HG02938 (cell line): ENCODE data around the gene NHEJ1.

Source experiments
- ATAC-seq: cut with Tn5 transposase; IDR thresholded peaks from one replicate; pipeline ENCODE4 v1.9.1; 2021; ENCODE audit warnings: mild to moderate bottlenecking, moderate library complexity; ENCODE audit not compliant: unreplicated experiment

Gene NHEJ1

DNA sequence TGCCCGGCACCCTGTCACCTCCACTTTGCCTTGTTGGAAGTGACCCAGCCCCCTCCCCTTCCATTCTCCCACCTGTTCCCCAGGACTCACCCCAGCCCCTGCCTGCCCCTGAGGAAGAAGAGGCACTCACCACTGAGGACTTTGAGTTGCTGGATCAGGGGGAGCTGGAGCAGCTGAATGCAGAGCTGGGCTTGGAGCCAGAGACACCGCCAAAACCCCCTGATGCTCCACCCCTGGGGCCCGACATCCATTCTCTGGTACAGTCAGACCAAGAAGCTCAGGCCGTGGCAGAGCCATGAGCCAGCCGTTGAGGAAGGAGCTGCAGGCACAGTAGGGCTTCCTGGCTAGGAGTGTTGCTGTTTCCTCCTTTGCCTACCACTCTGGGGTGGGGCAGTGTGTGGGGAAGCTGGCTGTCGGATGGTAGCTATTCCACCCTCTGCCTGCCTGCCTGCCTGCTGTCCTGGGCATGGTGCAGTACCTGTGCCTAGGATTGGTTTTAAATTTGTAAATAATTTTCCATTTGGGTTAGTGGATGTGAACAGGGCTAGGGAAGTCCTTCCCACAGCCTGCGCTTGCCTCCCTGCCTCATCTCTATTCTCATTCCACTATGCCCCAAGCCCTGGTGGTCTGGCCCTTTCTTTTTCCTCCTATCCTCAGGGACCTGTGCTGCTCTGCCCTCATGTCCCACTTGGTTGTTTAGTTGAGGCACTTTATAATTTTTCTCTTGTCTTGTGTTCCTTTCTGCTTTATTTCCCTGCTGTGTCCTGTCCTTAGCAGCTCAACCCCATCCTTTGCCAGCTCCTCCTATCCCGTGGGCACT lies 21.9 kb upstream of the NHEJ1 start:
- ATAC-seq: no peak

DNA sequence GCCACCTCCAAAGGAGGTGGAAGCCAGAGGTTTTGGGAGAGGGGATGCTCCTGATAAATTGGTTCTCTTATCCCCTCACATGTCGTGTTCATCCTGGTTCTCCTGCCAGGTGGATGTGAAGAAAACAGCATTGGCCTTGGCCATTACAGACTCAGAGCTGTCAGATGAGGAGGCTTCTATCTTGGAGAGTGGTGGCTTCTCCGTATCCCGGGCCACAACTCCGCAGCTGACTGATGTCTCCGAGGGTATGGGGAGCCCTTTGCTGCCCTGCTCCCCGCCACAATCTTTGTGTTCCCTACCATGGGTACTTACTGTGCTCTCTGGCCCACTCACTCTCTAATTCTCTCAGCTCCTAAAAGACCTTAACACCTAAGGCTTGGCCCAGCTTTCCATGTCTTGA lies 20.9 kb upstream of the NHEJ1 start:
- no peak for ATAC-seq

GRCh38 chr2:219180961-219181360 lies 20.3 kb upstream of the NHEJ1 start:
- ATAC-seq: no peak

- ATAC-seq: no peak
These were observed 19.2 kb upstream of the NHEJ1 start for GRCh38 chr2:219179601-219180465.

DNA sequence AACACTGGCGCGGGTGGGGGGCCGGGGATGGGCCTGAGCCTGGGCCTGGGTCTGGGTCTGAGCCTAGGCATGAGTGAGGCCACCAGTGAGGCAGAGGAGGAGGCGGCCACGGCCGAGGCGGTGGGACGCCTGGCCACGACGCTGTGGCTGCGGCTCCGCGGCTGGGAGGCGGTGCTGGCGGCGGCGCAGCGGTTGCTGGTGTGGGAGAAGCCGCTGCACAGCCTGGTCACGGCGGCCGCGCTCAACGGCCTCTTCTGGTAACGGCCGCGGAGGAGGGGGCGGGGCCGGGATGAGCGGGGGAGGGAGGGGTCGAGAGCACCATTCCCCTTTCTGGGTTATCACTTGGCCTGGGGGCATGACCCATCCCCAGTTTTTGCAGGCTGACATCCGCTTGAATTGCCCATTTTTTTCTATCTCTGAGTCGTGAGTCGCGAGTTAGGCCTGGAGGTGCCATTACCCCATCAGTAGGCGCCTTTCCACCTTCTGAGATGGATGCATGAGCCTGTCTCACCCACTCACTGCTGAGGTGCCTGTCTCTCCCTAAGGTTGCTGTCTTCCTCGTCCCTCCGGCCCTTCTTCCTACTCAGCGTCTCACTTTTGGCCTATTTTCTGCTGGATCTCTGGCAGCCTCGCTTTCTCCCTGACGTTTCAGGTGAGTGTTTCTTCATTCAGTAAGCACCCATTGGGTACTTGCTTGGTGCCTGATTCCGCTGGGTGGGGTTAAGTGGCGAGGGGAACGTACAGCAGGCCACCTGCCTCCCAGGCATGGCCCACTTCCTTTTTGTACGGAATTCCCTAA lies 18.0 kb upstream of the NHEJ1 start:
- ATAC-seq: peak; percentile 7

GRCh38 chr2:219177552-219178376 lies 17.1 kb upstream of the NHEJ1 start, which contains the start of gene RETREG2:
Gene RETREG2, plus strand, starts transcription at chr2:219178275. Its CDS starts 78 bp downstream, at chr2:219178353.
- peak; percentile 39 for ATAC-seq

DNA sequence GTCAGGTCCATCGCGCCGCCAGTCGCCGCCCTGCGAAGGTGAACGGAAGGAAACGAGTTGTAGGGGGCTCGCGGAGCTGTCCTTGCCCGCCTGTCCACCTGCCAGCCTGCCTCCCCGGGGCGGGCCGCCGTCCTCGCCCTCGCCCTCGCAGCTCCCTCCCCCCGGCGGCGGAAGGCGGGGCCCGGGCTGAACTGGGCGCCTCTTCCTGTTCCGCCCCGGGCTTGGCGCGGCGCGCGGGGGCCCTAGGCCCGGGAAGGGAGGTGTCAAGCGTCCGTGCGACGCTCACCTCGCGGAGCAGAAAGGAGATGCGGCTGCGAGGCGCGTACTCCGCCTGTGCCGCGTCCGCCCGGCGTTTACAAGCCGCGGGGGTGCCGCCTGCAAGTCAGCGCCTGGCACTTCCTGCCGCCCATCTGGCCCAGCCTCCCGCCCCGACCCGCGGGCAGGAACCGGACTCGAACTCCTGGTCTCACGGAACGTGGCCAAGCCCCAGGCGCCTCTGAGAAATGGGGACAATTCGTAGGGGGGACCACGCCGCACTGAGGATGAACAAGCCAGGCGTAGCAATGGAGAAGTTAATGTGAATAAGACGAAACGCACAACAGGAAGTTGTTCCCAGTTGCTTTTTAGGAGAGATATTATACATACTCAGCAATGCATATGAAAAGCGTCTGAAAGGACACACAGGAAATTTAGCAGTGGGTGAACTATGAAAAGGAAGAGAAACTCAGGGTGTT lies 16.4 kb upstream of the NHEJ1 start, which contains the start of gene CNPPD1:
Gene CNPPD1 (minus strand): TSS at position 108 of the 734 bp plus-strand sequence. CDS start 97 bp downstream, at position 11.
- ATAC-seq: peak; percentile 55

DNA sequence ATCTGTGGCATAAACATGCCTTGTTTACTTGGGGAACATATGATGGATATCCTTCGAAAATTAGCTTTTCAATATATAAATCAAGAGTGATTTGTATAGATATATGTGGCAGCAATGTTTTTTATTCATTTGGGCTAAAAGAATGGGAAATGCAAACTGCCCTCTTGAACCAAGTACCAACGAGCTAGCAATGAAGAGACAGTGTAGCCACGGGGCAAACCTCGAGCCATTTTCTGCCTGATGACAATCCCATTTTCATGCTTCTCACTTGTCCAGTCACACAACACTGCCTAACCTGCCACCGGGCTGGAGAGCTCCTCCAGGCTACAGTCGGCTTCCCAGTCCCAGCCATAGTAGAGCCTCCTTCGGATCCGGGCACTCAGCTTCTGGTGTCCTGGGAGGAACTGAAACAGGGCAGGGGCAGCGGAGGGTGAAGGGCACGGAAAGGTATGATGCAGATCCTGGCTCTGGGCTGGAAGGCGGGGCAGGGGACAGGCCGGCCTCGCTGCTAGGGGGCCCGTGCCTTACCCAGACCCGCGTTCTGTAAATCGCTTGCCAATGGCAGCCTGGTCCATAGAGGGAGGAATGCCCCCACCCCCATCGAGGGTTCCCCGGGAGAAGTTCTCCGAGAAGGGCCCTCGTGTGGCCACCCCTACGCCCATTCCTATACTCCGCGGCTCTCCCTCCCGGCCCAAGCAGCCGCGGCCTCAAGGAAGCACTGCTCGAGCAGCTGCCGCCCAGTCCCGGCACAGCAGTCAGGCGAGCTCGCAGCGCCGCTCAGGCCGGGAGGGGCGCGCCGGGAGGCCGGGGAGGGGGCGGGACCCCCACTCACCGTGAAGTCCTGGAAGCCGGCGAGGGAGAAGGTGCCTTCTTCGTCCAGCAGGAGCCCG lies 15.6 kb upstream of the NHEJ1 start:
- peak; percentile 26 for ATAC-seq

- no peak for ATAC-seq
These were observed 14.9 kb upstream of the NHEJ1 start for GRCh38 chr2:219175486-219175885.

- no peak for ATAC-seq
These were observed 14.2 kb upstream of the NHEJ1 start for GRCh38 chr2:219174801-219175200.

DNA sequence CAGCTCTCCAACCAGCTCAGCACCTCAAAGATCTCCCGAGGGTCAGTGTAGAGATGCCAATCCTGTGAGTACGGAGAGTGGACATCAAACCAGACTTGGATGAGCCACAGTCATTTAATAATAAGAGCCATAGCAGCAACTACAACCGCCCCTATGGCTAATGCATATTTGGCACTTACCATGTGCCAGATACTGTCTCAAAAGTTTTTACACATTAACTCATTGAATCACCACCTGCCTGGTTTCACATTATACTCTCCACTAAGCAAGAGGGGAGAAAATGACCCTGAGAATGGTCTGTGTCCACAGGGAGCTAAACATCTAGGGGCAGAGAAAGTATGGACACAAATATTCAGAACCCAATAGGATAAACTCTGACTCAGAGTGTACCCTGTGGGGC lies 13.5 kb upstream of the NHEJ1 start:
- no peak for ATAC-seq

GRCh38 chr2:219173176-219173575 lies 12.6 kb upstream of the NHEJ1 start:
- no peak for ATAC-seq

DNA sequence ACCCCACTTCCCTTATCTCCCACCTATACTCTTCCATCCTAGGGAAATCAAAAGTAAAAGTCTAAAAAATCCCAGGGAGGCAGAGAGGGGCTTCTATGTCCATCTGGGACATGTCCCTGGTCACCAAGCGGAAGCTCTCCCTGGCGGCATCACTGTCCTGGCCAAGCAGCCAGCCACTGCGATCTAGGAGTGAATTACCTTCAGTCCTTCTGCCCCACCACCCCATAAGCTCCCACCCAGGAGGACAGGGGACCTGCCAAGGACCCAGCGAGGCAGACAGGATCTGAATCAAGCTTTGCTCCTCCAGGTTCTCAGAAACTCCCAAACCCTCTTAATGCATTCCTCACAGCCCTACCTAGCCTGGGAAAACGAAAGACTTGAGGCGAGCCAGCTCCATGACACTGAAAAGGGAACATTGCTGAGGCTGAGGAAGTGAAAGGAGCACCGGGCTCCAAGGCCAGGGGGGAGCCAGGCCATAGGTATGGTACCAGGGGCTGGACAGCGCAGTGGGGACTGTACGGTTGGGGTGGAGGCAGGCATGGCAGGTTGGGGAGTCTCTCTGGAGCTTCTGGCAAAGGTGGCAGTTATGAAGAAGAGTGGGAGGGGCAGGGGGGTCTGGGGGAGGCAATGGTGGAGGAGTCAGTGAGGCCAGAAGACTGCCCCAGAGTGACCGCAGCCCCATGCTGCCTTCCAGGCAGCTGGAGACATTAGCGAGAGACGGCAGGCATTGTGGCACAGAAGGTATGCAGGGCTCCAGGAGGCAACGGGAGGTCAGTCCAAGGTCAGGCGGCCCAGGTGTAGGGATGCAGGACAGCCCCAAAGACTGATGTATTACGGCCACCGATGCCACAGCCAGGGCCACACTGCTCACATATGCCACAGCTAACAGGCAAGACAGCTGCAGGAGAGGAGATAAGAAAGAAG lies 11.9 kb upstream of the NHEJ1 start:
- ATAC-seq: no peak

GRCh38 chr2:219171231-219171651 lies 10.6 kb upstream of the NHEJ1 start:
- no peak for ATAC-seq

GRCh38 chr2:219169930-219170654 lies 9.5 kb upstream of the NHEJ1 start, which contains the start of gene SLC23A3:
Gene SLC23A3, minus strand, starts transcription at chr2:219170029. Its CDS starts 45 bp downstream, at chr2:219169984.
- ATAC-seq: no peak

DNA sequence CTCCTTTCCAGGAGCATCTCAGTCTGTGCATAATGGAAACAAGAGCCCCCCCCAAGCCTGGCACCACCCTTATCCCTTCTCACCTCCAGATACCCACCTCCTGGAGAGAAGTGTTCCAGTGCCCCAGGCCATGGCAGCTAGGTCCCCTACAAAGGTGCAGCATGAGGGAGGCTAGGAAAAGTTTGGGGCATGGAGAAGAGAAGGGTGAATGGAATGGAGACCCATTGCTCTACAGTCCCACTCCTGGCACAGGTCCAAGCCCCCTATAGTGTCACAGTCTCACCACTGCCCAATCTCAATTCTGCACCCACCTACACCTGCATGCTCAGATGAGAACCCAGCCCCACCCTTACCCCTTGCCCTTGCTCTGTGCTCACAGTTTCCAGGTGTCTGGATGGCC lies 8.3 kb upstream of the NHEJ1 start:
- ATAC-seq: no peak
